GM21515 (cell line): ENCODE results near the gene CCDC157.
"Not testable (repeated sequence)": the region's sequence is repeated elsewhere in the genome, so short reads cannot be mapped to it uniquely, and the experiment has no call there.

ENCODE experiments used
- ATAC-seq: cut with Tn5 transposase; IDR thresholded peaks from one replicate; pipeline ENCODE4 v1.9.1; 2021; ENCODE audit not compliant: unreplicated experiment

Gene CCDC157

GRCh38 chr22:30386960-30387827 lies 30.4 kb downstream of the CCDC157 start, which contains the start of gene RNF215:
Gene RNF215 (minus strand): TSS chr22:30387411. CDS start chr22:30387313, 98 bp downstream.
- ATAC-seq = peak; percentile 56

- ATAC-seq = no peak
Observed at GRCh38 chr22:30390974-30391691, 34.3 kb downstream of the CCDC157 start.

- no peak for ATAC-seq
Observed at GRCh38 chr22:30392661-30393321, 36.0 kb downstream of the CCDC157 start.

GRCh38 chr22:30393322-30393680 lies 36.5 kb downstream of the CCDC157 start:
- no peak for ATAC-seq

- no peak for ATAC-seq
Observed at GRCh38 chr22:30393885-30394284, 37.1 kb downstream of the CCDC157 start.

GRCh38 chr22:30396871-30397655 lies 40.3 kb downstream of the CCDC157 start, which contains the start of gene SEC14L2:
Gene SEC14L2 (plus strand): TSS chr22:30397018. CDS start chr22:30397117, 99 bp downstream.
- ATAC-seq = no peak

- no peak for ATAC-seq
Observed at GRCh38 chr22:30397656-30398635, 41.1 kb downstream of the CCDC157 start.

GRCh38 chr22:30398685-30399680 lies 42.2 kb downstream of the CCDC157 start:
- no peak for ATAC-seq

- no peak for ATAC-seq
Observed at GRCh38 chr22:30399718-30400117, 42.9 kb downstream of the CCDC157 start.

GRCh38 chr22:30400159-30400558 lies 43.4 kb downstream of the CCDC157 start:
- no peak for ATAC-seq

- ATAC-seq = not testable (repeated sequence)
Observed at GRCh38 chr22:30401024-30401423, 44.2 kb downstream of the CCDC157 start.

- ATAC-seq = no peak
Observed at GRCh38 chr22:30402028-30402765, 45.4 kb downstream of the CCDC157 start.

GRCh38 chr22:30402766-30403104 lies 45.9 kb downstream of the CCDC157 start:
- not testable (repeated sequence) for ATAC-seq

- ATAC-seq = no peak
Observed at GRCh38 chr22:30404307-30404706, 47.5 kb downstream of the CCDC157 start.

GRCh38 chr22:30405731-30406130 lies 48.9 kb downstream of the CCDC157 start:
- ATAC-seq = no peak

- ATAC-seq = no peak
Observed at GRCh38 chr22:30406400-30406799, 49.6 kb downstream of the CCDC157 start.

GRCh38 chr22:30408388-30409102 lies 51.7 kb downstream of the CCDC157 start:
- ATAC-seq = no peak
